GM12865 (cell line): ENCODE data around the gene UNC79.

Experiments
- DNase-seq: peaks from one replicate; pipeline ENCODE4 v3.0.0; 2010; ENCODE audit warnings: low read depth
- H3K4me3 ChIP-seq: 2 replicates; pipeline ENCODE4 v1.5.1; 2011; ENCODE audit warnings: mild to moderate bottlenecking, low read depth, low read length, control low read depth
- TF ChIP-seq, protein P1 (sequence below): IDR thresholded peaks from 2 replicates; pipeline ENCODE4 v1.5.1; 2011; ENCODE audit warnings: low read length, control low read depth, low read depth, inconsistent platforms; ENCODE audit not compliant: insufficient read depth; ENCODE audit errors: missing control alignments

UNC79 gene

DNA sequence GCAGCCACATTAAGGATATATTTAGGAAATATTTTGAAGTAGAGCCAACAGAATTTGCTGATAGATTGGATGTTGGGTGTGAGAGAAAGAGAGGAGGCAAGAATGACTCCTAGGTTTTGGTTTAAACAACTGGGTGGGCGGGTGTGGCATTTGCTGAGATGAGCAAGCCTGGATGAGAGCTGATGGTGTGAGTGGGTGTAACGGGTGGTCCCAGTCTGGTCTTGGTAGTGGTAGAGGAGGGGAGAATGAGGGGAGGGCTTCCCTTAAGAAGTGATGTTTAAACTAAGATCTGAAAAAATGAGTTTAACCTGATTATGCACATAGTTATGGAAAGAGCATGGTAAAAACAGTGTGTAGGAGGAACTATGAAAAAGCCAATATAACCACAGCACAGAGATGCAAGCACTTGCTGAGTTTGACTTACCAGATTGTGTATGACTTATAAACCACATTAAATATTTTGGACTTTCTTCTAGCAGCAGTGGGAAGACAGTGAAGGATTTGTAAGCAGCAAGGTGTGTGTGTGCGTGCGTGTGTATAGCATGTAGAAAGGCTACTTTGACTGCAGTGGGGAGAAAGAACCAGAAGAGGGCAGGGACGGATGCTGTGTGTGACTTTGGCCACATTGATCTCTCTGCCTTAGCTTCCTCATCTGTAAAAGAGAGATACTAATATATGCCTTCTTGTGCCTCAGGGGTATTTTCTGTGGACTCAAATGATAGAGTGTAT lies 217.9 kb downstream of the UNC79 start:
- TF ChIP-seq, protein P1, sequence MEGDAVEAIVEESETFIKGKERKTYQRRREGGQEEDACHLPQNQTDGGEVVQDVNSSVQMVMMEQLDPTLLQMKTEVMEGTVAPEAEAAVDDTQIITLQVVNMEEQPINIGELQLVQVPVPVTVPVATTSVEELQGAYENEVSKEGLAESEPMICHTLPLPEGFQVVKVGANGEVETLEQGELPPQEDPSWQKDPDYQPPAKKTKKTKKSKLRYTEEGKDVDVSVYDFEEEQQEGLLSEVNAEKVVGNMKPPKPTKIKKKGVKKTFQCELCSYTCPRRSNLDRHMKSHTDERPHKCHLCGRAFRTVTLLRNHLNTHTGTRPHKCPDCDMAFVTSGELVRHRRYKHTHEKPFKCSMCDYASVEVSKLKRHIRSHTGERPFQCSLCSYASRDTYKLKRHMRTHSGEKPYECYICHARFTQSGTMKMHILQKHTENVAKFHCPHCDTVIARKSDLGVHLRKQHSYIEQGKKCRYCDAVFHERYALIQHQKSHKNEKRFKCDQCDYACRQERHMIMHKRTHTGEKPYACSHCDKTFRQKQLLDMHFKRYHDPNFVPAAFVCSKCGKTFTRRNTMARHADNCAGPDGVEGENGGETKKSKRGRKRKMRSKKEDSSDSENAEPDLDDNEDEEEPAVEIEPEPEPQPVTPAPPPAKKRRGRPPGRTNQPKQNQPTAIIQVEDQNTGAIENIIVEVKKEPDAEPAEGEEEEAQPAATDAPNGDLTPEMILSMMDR, result peak; percentile 41
- peak; percentile 34 for DNase-seq
- no peak overlapping the region for H3K4me3 ChIP-seq

DNA sequence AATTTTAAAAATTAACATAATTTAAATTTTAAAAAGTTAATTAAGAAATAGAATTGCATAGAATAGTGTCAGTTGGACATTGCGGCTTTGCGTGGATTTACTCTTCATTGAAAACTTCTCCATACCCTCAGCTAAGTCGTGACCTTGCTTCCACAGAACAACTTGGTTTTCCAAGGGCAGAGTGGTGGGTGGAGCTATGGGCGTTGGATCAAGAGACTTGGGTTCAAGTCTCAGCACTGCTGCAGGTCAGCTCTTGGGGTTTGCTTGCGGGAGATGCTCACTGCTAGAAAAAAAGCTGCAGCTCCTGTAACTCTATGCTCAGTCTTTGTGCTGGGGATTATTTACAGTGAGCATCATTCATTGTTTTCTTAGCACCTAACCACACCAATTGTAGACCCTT lies 223.9 kb downstream of the UNC79 start:
- no peak for DNase-seq
- no peak overlapping the region for H3K4me3 ChIP-seq
- TF ChIP-seq, protein P1, result no peak

DNA sequence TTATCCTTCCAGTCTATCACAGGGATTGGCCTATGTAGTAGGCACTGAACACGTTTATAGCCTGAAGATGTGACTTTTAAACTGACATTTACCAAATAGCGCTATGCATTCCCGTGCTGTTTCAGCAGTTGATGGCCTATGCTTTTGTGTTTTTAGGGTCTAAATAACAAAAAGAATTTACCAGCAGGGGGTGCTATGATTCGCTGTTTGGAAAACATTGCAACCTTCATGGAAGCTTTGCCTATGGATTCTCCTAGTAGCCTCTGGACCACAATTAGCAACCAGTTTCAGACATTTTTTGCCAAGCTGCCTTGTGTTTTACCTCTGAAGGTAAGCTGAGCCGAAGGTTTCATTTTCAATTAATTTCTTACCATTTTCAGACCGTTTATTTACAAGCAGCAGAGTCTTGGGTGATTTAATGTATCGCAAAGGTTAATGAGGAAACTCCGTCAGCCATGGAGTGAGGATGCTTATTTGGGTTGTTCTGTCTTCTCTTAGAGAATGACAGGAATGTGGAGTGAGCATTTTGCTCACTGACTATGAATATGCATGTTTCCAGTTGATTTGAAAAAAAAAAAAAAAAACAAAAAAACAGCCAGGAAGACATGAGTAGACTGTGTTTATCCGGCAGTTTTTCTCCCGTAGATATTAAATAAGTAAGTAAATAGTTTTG lies 224.5 kb downstream of the UNC79 start:
- peak; percentile 37 for DNase-seq
- no peak overlapping the region for H3K4me3 ChIP-seq
- TF ChIP-seq, protein P1, result peak; percentile 37

DNA sequence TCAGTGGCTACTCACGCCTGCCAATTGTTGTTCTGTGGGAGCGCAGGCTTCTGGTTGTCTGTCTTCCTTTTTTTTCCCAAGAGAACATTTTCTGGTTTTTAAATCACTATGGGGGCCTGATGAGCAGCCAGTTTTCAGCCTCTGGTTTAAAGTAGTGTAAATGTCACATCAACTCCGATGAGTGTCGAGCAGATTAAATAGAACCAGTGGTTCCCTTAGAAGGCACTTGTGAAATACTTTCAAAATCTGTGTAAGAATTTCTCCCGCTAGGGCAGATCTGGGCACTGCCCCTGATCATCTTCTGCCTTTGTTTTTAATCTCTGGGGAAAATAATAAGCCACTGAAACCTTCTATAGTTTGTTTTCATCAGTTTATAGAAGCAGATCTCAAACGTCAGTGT lies 227.1 kb downstream of the UNC79 start:
- H3K4me3 ChIP-seq, result no peak overlapping the region
- TF ChIP-seq, protein P1, result no peak
- no peak for DNase-seq

DNA sequence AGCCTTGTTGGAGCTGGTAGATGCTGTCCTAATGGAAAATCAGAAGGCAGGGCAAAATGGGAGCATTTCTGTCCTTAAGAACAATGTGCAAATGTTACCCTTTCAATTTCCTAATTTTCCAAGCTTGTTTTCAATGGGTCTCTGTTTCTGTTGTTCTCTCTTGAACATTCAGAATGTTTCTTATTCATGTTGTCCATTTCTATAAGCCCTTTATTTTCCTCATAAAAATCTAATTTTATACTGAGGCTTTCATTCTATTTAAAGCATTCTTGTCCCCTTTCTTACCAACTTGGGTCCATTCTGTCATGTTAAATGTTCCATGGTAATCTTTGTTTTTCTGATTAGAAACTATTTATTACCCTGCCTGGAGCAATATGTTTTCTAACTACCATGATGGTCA lies 232.6 kb downstream of the UNC79 start:
- TF ChIP-seq, protein P1, result no peak
- no peak for DNase-seq
- H3K4me3 ChIP-seq, result no peak overlapping the region

DNA sequence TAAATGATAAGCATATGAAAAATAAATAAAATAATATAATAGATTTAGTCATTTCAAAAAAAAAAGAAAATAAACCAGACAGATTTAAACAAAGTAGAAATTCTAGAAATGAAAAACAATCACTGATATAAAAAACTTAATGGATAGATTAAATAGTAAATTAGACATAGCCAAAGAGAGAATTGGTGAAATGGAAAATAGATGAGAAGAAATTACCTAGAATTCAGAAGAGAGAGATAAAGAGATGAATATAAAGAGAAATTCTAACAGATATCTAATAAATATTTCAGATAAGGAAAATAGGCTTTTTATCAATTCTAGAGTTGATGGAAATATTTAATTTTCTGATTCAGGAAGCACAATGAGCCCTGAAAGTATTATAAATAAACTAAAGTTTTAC lies 234.4 kb downstream of the UNC79 start:
- TF ChIP-seq, protein P1, result no peak
- DNase-seq, result no peak
- no peak overlapping the region for H3K4me3 ChIP-seq

DNA sequence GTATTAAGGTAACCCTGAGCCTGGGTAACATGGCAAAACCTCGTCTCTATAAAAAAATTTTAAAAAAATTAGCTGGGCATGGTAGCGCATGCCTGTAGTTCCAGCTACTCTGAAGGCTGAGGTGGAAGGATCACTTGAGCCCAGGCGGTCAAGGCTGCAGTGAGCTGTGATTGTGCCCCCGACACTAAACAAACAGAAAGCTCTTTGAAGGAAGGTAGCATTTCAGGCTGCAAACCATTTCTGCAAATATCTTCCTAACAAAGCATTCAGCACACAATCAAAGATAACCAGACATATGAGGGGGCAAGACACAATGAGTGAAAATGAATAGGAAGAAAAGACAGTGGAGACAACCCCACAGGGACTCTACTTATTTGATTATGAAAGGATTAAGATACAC lies 238.9 kb downstream of the UNC79 start:
- DNase-seq, result no peak
- TF ChIP-seq, protein P1, result no peak
- no peak overlapping the region for H3K4me3 ChIP-seq
